Small intestine (tissue), 7 donors: ENCODE results near the gene C5orf58. TPM values are rescaled to one million over a fixed set of nuclear protein-coding genes. Genes with fewer than 3 reads are reported as not detected.

Experiments used
- DNase-seq, 2 donors: peaks; one replicate each; pipeline versions ENCODE4 v3.0.0 to v3.0.0-alpha.2; 2013
- FAIRE-seq: peaks from 2 replicates; lab custom pipeline; 2012; peaks lifted over from hg19 to GRCh38; lab: Jason Lieb, UNC
- H3K27ac ChIP-seq, 3 donors: one replicate each; pipeline ENCODE4 v1.5.1; 2013; ENCODE audit warnings: low read length in 2 of 3, mild to moderate bottlenecking in 2 of 3, control low read depth in 1 of 3, inconsistent platforms in 1 of 3, low read depth in 1 of 3, moderate library complexity in 1 of 3
- H3K27me3 ChIP-seq, 3 donors: one replicate each; pipeline ENCODE4 v1.6.1; 2013; ENCODE audit warnings: low read length in 3 of 3, inconsistent platforms in 1 of 3; ENCODE audit not compliant: control insufficient read depth in 3 of 3, insufficient read depth in 3 of 3
- H3K36me3 ChIP-seq, 3 donors: one replicate each; pipeline ENCODE4 v1.6.1; 2013; ENCODE audit warnings: low read length in 3 of 3, inconsistent platforms in 1 of 3, low read depth in 1 of 3, mild to moderate bottlenecking in 1 of 3, moderate library complexity in 1 of 3; ENCODE audit not compliant: control insufficient read depth in 3 of 3, insufficient read depth in 2 of 3
- H3K4me1 ChIP-seq, 3 donors: one replicate each; pipeline ENCODE4 v1.6.1; 2013; ENCODE audit warnings: low read length in 2 of 3, inconsistent platforms in 1 of 3, low read depth in 1 of 3, mild to moderate bottlenecking in 1 of 3, moderate library complexity in 1 of 3; ENCODE audit not compliant: control insufficient read depth in 3 of 3, insufficient read depth in 2 of 3
- H3K4me3 ChIP-seq, 3 donors: one replicate each; pipeline ENCODE4 v1.5.1; 2013; ENCODE audit warnings: low read length in 3 of 3, control low read depth in 1 of 3, inconsistent platforms in 1 of 3, low read depth in 1 of 3, mild to moderate bottlenecking in 1 of 3, moderate library complexity in 1 of 3
- H3K9me3 ChIP-seq, 2 donors: one replicate each; pipeline ENCODE4 v1.6.1; 2013; ENCODE audit warnings: low read depth in 1 of 2, low read length in 1 of 2; ENCODE audit not compliant: control insufficient read depth in 2 of 2, insufficient read depth in 1 of 2
- WGBS, 3 donors: extraction: QIAGEN DNeasy Blood & Tissue Kit; methylation state at CpG; one replicate each; pipeline ENCODE4 v1.1.7; 2013; 5-methylcytosine and 5-hydroxymethylcytosine counted together
- polyA plus RNA-seq, 4 donors: library from polyadenylated mRNA; stranded (reverse) in 3 of 4; unstranded in 1 of 4; fragments of 200-250 nt in 3 of 4; fragments of 120-200 nt in 1 of 4; gene quantifications; one replicate each; pipeline versions ENCODE4 v1.2.1 to v1.2.3, GENCODE V29; 2013
- donor health status: healthy with polysubstance abuse.
- donor health status: control.
- donor health status: control.
- donor health status: Bipolar disorder and iron deficiency.
- donor health status: healthy.

C5orf58 gene
- polyA plus RNA-seq, 4 donors, result 0.69 TPM; not detected in 3

DNA sequence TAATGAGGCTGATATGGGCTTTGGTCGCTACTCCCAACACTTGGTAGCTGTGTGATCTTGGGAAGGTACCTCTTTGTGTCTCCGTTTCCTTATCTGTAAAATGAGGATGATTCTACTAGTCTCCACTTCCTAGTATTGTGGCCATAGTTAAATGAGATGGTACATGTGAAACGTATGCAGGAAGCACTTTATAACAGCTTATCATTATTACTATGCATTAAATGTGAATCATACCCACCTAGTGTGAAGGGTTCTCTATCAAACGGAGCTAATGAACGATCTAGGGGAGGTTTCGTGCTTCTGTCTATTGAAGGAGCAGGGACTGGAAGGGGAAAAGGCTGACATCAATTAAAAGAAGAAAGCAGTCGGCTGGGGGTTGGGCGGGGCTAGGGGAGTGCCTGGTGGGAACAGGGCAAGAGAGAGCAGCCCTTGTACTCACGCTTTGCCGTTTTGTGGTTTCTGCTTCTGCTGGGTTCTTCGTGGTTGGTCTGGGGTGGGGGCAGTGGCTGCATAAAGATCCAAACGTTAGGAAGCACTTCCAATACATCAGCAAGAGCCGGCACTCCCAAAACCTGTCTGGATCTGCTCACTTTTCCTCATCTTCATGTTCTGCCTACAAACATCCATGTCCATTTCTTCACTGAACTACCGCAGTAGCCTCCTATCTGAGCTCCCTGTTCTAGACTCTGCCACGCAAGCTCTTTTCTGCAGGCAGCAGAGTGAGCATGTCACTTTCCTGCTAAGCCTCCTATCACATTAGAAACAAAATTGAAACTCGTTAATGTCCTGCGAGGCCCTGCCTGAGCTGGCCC is 34.0 kb downstream of the C5orf58 start:
- 48 to 59% (median 59%) methylated on average over 17 of the region's 17 CpGs for WGBS, 3 donors
- FAIRE-seq (no peak), DNase-seq (peak in 1 of 2 donors; percentile 31)
- peak overlapping the region in 1 of 3 donors; percentile 37 for H3K27ac ChIP-seq
- no peaks in the 10 kb centered on the region for H3K36me3 ChIP-seq
- H3K4me1 ChIP-seq, result peaks cover 0 to 2% (median 0%) of the 10 kb centered on the region in 3 donors
- H3K9me3 ChIP-seq, result no peaks in the 10 kb centered on the region
- no peak overlapping the region for H3K4me3 ChIP-seq
- H3K27me3 ChIP-seq, result peaks cover 0 to 11% (median 0%) of the 10 kb centered on the region in 3 donors

- Histone ChIP-seq H3K27ac (peak overlapping the region in 2 of 3 donors; percentile 32 to 37), H3K4me1 (peaks cover 0 to 2% (median 0%) of the 10 kb centered on the region in 3 donors)
- DNase-seq, result peak; percentile 61 to 65
These were observed 34.8 kb downstream of the C5orf58 start for GRCh38 chr5:170267431-170268152.

GRCh38 chr5:170268153-170268689 is 35.4 kb downstream of the C5orf58 start:
- Histone ChIP-seq H3K9me3 (no peaks in the 10 kb centered on the region), H3K36me3 (no peaks in the 10 kb centered on the region), H3K27ac (peak overlapping the region in 1 of 3 donors; percentile 3), H3K27me3 (peaks cover 0 to 11% (median 0%) of the 10 kb centered on the region in 3 donors), H3K4me1 (peaks cover 0 to 2% (median 0%) of the 10 kb centered on the region in 3 donors), H3K4me3 (no peak overlapping the region)
- WGBS, 3 donors, result 29 to 48% (median 42%) methylated on average over 14 to 15 of the region's 15 CpGs
- no peak for DNase-seq
- FAIRE-seq, result no peak

More at GRCh38 chr5:170267431-170268152, 34.8 kb downstream of the C5orf58 start:
- Histone ChIP-seq H3K27me3 (peaks cover 0 to 11% (median 0%) of the 10 kb centered on the region in 3 donors), H3K36me3 (no peaks in the 10 kb centered on the region), H3K9me3 (no peaks in the 10 kb centered on the region), H3K4me3 (no peak overlapping the region)
- no peak for FAIRE-seq
- 24 to 32% (median 28%) methylated on average over 16 of the region's 16 CpGs for WGBS, 3 donors

DNA sequence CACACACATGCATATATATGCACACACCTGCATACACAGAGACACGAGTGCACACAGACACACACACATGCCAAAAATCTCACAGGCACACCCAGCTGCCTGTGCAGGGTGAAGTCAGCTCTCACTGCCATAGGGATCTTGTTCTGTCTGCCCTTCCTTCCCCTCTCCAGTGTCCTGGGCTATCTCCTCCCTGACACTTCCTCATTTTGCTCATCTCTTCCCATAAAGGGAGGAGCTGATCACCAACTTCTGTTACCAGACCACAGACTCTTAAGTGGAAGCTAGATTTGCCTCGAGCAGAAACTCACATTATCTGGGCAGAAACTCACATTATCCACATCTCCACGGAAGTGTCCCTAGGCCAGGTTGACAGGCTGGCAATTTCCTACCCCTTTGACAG is 36.1 kb downstream of the C5orf58 start:
- DNase-seq (no peak), FAIRE-seq (no peak)
- no peak overlapping the region for H3K4me3 ChIP-seq
- 33 to 50% (median 50%) methylated on average over 3 of the region's 3 CpGs for WGBS, 3 donors
- no peaks in the 10 kb centered on the region for H3K36me3 ChIP-seq
- H3K27ac ChIP-seq, result peak overlapping the region in 2 of 3 donors; percentile 22 to 57
- H3K4me1 ChIP-seq, result peaks cover 0 to 2% (median 0%) of the 10 kb centered on the region in 3 donors
- no peaks in the 10 kb centered on the region for H3K9me3 ChIP-seq
- peaks cover 0 to 11% (median 0%) of the 10 kb centered on the region in 3 donors for H3K27me3 ChIP-seq

DNA sequence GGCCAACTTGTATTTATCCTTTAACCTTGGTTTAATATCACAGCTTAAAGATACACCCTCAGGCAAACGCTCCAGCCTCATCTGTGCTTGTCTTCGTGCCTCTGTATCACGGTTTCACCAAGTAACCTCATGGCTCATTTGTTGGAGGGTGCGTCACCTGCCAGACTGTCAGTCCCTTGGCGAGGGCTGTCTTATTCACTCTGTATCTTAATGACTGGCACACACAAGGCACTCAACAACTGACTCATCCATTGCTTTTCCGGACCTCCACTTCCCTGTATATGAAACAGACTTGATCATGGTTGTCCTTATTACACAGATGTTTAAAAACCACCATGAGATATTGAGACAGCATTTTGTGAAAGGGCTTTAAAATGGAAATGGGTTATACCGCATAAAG is 36.8 kb downstream of the C5orf58 start:
- FAIRE-seq (no peak), DNase-seq (no peak)
- Histone ChIP-seq H3K9me3 (no peaks in the 10 kb centered on the region), H3K4me1 (peaks cover 0 to 2% (median 0%) of the 10 kb centered on the region in 3 donors), H3K27ac (peak overlapping the region in 1 of 3 donors; percentile 57), H3K36me3 (no peaks in the 10 kb centered on the region), H3K4me3 (no peak overlapping the region), H3K27me3 (peaks cover 0 to 11% (median 0%) of the 10 kb centered on the region in 3 donors)
- WGBS, 3 donors, result 67 to 84% (median 72%) methylated on average over 7 of the region's 7 CpGs

- DNase-seq, result no peak
- 68 to 82% (median 80%) methylated on average over 15 of the region's 15 CpGs for WGBS, 3 donors
- no peak for FAIRE-seq
- peaks cover 0 to 2% (median 0%) of the 10 kb centered on the region in 3 donors for H3K4me1 ChIP-seq
- H3K27me3 ChIP-seq, result peaks cover 0 to 11% (median 0%) of the 10 kb centered on the region in 3 donors
- no peak overlapping the region for H3K4me3 ChIP-seq
- peak overlapping the region in 2 of 3 donors; percentile 32 to 50 for H3K27ac ChIP-seq
- H3K9me3 ChIP-seq, result no peaks in the 10 kb centered on the region
- H3K36me3 ChIP-seq, result peaks cover 0 to 4% (median 0%) of the 10 kb centered on the region in 3 donors
These were observed 37.7 kb downstream of the C5orf58 start for GRCh38 chr5:170270293-170271069.

- Histone ChIP-seq H3K4me3 (no peak overlapping the region), H3K36me3 (peaks cover 0 to 4% (median 0%) of the 10 kb centered on the region in 3 donors), H3K4me1 (no peaks in the 10 kb centered on the region), H3K9me3 (no peaks in the 10 kb centered on the region), H3K27me3 (no peaks in the 10 kb centered on the region), H3K27ac (peak overlapping the region in 1 of 3 donors; percentile 50)
- DNase-seq (peak in 1 of 2 donors; percentile 61), FAIRE-seq (no peak)
- 29 to 55% (median 48%) methylated on average over 8 of the region's 8 CpGs for WGBS, 3 donors
These were observed 41.4 kb downstream of the C5orf58 start for GRCh38 chr5:170273968-170274710.
